Measurements from ENCODE around the gene VAT1L.

Gene VAT1L

DNA sequence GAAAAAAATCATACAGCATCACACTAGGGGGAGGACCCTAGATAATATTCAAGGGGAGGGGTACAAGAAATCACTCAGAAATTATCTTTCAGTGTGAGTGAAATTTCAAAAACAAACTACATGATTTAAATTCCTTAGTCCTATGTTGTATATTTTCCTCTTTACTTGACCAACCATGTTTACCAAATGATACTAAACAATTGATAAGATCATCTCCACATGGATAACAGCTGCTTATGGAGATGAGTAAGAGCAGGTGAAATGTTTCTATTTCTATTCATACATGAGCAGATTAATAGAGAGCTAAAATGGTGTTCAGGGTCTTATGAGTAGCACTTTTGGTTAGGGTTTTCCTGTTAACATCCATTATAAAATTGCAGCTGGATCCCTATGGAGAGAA is 7.3 kb upstream of the VAT1L start:
- no peak for DNase-seq (ENCODE audit: low read depth in 2 of 2)

DNA sequence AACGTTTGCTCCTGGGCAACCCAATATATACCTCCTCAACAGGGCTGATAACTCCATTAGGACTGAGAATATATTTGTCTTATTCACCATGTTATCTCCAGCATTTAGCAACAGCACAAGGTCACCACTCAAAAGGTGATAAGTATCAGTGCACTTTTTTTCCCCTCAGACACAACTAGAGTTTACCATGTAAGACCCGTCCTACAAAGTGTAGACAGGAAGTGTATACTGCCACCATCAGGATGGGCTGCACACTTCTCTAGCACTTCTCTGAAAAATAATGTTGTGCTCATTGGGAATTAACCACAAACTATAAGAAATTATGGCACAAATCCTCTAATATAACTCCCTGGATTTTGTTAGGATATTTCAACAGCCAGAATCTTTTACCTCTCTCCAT is 5.7 kb upstream of the VAT1L start:
- no peak for DNase-seq (ENCODE audit: low read depth in 2 of 2)

DNA sequence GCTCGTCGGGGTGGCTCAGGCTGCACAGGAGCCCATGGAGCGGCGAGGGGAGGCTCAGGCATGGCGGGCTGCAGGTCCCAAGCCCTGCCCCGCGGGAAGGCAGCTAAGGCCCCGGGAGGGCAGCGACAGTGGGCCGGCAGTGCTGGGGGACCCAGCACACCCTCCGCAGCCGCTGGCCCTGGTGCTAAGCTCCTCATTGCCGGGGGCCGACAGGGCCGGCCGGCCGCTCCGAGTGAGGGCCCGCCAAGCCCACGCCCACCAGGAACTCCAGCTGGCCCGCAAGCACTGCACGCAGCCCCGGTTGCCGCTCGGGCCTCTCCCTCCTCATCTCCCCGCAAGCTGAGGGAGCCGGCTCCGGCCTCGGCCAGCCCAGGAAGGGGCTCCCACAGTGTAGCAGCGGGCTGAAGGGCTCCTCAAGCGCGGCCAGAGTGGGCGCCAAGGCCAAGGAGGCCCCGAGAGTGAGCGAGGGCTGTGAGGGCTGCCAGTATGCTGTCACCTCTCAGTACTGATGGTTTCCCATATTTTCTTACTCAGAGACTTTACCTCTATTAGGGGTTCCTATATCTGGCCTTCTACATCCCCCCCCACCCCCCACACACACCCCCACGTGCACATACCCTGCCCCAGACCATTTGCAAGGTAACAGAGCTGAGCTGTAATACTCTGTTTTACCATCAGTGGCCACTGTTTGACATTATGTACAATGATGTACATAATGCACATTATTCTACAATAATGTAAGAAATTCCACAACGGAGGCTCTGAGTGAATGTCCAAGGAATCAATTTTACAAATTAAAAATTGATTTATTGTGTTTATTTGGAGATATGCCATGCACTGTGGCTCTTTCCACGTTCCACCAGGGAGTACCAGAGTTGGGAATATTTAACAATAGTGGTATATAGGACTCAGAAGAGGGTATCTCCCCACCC is 3.7 kb upstream of the VAT1L start:
- no peak for DNase-seq (ENCODE audit: low read depth in 2 of 2)

DNA sequence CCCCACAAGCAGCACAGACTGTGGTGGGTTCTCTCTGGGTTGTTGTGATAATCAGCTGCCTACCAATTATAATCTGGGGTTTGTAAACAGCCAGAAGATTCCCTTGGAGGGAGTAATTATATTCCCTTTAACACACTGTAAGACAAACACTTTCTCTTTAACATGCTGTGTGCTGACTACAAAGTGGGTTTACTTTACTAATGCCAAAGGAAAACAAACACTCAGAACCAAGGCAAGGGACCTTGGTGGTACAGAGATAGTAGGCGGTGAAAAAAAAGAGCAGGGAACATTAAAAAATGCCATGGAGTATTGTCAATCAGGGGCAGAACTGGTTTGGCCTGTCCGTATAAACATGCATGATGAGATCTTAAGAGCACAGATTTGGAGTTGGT is 3.0 kb upstream of the VAT1L start:
- DNase-seq (ENCODE audit: low read depth in 2 of 2): no peak

DNA sequence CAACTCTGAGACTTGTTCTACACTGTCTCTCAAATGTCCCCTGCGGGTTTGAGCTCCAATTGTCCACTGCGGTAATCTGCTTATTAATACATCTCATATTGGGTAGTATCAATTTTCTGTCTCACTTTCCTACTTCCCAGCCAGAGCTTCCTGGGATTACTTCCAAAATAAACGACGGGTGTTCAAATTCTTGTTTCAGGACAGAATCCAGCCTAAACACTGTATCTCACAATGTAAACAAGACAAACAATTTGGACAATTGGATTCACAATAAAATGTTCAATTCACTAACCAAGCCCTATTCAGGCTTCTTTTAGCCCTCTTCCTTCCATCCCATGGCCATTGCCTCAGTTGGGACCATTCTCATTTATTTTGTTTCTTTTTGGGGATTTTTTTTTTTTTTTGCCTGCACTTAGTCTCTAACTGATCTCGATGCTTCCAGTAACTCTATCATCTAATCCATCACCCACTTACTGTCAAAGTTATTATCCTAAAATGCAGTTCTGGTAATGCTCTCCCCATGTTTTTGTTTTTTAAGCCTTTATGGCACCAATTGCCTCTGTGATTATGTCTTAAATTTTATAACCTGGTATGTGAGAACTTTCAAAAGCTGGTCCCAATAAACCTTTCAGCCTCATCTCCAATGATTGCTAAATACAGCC is 2.0 kb upstream of the VAT1L start:
- DNase-seq (ENCODE audit: low read depth in 2 of 2): no peak

DNA sequence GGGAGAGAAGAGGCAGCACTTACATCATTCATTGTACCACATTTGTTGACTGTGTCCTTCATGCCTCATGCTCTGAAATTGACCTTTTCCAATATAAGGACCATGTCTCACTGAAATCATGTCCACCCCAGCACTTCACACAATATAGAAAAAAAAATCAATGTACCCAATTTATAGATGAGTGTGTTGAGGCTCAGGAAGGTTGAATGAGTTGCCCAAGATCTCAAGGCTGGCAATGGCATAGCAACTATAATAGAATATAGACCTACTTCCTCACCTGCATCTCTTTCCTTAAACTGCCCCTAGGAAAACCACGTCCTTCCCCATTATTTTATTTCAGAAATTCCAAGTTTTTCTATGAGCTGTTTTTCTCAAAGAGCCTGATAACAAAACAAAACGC is 912 bp upstream of the VAT1L start:
- no peak for DNase-seq (ENCODE audit: low read depth in 2 of 2)

DNA sequence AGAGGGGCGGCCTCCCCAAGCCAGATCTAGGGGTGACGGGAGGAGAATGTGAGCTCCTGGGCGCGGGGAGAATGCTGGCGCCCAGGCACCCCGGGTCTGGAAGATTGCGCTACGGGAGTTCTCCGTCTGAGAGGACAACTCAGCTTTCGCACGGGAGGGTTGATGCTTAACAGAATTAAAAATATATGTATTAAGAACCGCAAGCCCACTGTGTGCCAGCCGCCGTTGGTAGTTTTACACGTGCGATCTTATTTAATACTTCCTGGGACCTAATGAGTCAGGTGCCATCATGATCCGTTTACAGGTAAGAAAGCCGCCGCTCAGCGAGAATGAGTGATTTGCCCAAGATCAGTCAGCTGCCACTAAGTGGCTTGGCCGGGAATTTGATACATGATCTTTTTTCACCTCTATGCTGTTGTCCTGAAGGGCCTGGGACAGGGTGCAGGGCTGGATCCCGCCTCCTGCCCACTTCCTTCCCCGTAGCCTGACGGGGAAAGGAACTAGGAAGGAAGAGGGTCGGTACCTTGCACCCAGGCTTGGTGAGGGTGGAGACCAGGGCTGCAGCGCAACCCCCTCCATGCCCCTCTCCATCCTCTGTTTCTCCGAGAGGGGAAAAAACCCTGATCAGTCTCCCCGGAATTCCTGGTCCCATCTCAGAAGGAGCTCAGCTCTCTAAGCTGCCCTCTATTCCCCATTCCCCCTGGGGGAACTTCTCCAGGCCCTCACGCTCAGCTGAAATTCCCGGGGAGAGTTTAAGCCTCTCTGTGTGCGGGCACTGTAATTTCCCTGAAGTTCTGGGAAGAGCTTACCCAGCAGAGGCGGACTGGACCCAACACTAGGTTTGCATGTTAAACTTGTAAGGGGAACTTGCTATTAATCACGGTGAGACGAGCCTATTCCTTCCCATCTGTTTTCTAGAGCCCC is 983 bp downstream of the VAT1L start:
- no peak for DNase-seq (ENCODE audit: low read depth in 2 of 2)

DNA sequence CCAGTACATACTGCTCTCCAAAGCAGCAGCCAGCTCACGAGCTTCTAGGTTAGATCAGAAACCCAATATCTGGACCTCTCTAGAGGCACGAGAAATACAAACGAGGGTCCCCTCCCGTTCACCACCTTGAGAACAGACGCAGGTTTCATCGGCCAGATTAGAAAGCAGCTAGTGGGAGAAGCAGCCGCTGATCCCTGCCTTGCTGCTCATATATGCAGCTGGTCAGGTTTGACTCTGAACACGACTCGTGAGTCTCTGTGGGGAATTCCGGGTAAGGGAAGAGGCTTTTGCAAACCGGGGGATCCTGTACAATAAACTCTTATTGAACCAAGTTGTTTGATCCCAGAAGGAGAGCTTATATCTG is 1.6 kb downstream of the VAT1L start:
- DNase-seq (ENCODE audit: low read depth in 2 of 2): no peak

DNA sequence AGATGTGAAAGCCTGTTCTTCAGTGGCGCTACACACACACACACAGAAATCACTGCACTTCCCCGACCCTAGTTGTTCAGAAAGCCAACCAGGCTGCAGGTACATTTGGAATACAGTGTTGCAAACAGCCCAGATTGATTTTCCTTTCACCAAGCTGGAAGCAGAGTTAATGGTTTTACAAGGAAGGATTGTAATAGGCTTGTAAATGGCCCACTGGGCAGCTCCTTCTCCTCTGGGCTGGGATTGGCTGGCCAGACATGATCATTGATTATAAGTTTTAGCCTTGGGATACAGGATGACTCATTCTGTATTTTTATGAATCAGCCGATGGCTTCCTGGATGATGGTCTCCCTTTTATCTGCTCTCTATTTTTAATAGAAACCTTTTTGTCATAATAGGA is 2.5 kb downstream of the VAT1L start:
- DNase-seq (ENCODE audit: low read depth in 2 of 2): no peak

DNA sequence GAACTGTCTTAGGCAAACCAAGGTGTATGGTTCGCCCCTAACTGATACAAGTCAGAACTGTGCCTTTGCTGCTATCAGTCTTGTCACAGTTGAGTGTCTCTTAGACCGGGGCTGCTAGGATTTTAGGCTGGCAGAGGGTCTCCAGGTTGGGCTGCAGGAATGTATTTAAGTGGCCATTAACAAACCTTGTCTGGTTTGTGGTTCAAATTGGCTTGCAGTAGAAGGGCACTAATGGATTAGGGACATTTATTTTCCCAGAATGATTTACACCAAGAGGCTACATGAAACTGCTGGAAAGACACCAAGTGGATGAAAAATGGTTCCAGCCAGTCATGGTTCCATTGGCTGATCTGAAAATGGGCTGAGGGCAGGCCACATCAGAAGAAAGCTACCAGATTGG is 5.1 kb downstream of the VAT1L start:
- DNase-seq (ENCODE audit: low read depth in 2 of 2): no peak

DNA sequence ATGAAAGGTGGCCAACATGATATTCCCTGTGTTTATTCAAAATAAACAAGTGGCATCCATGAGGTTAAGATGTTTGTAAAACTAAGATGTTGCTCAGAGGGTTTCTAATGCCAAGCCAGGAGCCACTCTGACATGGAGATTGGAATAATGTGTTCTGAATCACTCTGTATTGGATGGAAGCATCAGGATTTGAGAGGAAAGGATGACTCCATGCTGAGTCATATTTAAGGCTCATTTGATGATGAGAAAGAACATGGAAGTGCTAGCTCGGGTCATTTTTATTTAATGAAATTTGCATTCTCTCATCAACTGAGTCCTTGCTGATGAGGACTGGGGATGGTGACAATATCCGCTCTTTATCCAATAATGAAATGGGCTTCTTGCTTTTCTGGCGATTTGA is 6.2 kb downstream of the VAT1L start:
- DNase-seq (ENCODE audit: low read depth in 2 of 2): no peak

DNA sequence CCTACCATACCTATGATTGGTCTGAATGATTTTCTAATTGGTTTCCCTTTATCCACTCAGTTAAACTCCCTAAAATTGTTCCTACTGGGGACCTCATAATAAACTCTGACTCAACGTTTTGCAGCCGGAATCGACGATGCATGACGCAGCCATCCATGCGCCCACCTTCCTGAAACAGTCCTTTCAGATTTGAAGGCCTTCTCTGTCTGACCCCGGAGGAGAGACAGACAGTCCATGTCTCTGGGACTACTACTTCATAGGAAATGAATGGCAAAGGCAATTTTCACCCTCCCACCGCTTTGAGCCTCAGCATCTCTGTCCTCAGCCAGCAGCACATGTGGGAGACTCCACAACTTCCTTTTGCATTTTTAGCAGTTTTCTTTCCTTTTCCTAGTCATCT is 13.5 kb downstream of the VAT1L start:
- DNase-seq (ENCODE audit: low read depth in 2 of 2): no peak

DNA sequence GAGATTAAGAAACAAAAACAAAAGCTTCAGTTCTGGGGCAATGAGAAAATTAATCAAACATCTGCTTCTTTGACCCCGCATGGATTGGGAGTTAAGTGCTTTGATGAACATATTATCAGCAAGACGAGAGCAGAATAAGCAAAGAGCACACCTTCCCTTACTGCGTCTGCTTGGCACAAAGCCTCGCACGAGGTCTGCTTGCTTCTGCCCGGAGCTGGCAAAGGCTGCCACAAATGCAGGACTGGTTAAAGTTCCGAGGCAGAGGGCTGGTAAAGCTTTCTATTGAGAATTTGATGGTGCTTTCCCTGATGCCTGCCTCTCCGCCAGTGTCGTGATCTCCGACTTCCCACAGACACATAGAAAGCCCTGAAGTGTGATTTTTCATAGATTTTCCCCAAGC is 17.0 kb downstream of the VAT1L start:
- no peak for DNase-seq (ENCODE audit: low read depth in 2 of 2)

DNA sequence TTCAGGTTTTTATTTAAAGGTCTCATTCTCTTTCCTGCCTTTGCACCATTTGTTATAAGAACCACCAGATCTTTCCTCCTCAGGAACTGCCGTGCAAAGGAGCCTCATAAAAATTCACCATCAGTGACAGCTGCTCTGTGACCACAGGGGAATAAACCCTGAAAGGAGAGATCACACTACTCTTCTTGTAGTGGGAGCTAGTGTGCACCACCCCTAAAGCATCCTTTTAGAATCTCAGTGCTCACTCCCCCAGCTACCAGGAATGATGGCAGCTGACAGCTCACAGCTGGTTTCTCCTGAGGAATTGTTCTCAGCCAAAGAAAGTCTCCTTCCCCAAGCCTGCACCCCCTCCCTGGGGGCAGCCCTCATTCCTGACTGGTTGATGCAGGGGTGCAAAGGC is 18.7 kb downstream of the VAT1L start:
- DNase-seq (ENCODE audit: low read depth in 2 of 2): no peak

DNA sequence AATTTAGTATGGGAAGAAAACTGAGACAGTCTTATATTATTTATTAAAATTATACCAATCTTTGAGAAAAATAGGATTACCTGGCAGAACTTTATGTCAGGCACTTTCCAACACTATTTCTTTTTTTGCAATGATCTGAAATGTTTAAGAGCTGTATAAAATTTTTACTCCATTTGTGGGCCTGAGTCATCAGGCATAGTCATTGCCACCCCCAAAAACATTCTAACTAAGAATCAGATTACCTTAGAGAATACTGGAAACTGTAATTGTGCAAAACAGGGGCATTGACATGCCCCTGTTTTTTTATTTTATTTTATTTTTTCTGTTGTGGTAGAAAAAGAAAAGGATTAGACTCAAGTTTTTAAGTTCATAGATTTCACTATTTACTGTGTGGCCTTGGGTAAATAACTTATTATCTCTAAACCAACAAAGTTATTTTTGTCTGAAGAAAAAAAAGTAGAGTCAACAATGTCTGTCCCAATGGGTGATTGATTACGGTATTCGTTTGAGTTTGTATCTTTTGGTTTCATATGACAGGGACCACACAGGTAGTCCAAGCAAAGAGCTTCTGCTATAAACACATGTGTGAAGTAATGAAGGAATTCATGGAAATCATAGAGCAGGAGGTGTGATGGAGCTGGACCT is 24.6 kb downstream of the VAT1L start:
- no peak for DNase-seq (ENCODE audit: low read depth in 2 of 2)

DNA sequence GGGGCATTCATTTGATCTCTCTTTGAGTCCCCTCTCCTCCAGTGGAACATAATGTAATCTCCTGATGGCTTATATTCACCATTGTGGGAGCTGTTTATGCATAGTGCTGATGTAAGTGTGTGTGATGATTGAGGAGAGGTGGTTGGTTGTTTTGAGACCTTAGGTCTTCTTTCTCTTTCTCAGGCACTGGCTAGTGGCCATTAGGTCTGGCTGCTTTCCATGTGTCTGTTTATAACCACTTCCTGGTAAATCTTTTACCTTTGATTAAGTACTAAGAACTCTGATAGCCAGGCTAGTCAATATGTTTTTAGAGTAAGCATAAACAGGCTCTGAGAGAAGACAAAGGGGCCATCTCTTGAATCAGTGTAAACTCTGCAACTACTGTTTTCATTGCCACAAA is 27.9 kb downstream of the VAT1L start:
- no peak for DNase-seq (ENCODE audit: low read depth in 2 of 2)

DNA sequence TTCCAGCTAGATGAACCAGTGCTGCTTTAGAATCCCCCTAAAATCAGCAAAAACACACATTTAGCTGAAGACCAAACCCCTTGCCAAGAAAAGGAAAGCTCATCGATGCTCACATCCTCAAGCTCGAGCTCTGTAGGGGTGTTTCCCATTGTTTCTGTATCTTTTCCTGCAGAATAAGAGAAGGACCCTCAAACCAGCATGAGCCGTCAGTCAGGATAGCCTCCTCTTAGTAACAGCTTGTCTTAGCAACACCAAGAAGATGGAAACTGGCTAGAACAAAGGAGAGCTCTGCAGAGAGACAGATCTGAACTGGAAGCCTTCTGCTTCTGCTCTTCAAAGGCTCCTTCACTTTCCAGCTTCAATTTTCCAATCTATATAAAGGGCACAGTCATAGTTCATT is 32.0 kb downstream of the VAT1L start:
- no peak for DNase-seq (ENCODE audit: low read depth in 2 of 2)

DNA sequence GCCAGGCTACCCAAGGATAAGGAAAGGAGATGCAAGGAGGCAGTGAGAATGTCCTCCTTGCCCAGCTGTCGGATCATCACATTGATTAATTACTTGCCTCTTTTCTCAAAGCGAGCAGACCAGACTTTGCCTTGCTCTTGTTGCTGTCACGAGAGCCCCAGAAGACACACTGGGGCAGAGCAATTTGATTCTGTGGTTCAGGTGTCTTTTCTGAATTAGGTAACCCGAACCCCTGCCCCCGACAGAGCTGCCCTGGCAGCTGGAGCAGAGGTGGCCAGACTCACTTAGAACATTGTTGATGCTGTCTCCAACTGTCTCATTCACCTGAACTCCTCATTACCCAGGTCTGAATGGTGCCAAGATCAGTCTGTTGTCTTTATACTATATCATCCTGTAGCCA is 34.3 kb downstream of the VAT1L start:
- no peak for DNase-seq (ENCODE audit: low read depth in 2 of 2)

DNA sequence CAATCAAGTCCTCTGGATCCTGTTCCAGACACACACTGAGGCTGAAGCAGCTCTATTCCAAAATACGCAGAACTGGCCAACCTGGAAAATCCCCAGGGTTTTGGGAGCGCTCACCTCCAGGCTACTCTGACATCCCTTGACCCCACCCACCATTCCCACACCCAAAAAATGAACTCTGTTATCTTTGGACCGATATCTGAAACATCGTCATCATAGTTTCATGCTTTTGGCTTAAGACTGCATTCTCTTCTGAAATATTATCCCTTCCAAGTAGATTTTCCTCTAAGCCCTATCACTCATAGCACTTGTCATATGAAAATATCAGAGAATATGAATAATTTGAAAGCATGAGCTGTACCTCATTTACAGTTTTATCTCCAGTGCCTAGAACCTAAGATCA is 34.7 kb downstream of the VAT1L start:
- DNase-seq (ENCODE audit: low read depth in 2 of 2): no peak

DNA sequence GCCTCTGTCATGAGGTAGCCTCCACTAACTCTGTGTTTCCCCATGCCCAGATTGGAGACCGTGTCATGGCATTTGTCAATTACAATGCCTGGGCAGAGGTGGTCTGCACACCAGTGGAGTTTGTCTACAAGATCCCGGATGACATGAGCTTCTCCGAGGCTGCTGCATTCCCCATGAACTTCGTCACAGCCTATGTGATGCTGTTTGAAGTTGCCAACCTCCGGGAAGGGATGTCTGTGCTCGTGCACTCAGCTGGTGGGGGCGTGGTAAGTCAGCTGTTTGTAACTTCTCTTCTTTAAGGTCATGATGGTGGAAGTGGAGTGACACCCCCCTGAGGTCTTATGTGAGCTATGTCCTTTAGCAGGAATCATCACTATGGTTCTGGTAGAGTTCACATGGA is 36.8 kb downstream of the VAT1L start:
- no peak for DNase-seq (ENCODE audit: low read depth in 2 of 2)

DNA sequence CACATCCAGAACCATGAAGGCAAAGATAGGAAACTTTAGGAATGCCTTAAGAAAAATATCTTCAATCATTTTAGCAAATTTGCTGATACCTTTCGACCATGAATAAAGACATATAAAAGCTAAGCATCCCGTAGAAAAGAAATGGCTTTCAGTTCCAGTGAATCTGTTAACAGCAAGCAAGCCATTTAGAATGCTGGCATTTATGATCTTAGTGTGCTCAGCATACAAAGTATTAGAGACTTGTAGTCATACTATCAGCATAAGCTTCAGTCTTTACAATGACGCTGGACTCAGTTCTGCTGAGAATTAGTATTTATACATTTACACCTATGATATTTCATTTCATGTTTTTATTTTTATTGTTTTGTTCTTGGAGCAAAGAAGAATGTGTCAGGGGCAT is 38.7 kb downstream of the VAT1L start:
- no peak for DNase-seq (ENCODE audit: low read depth in 2 of 2)

Data from stimulated activated CD4-positive, alpha-beta T cell treated with anti-CD3 and anti-CD28 coated beads, Interleukin-1b, Interleukin-23, amount 100 ng/mL, for 1 hour (primary cell).